Heart right ventricle (tissue), 16 donors: ENCODE results near the gene GRM1. TPM values are rescaled to one million over a fixed set of nuclear protein-coding genes. Genes with fewer than 3 reads are reported as not detected.
A peak's percentile ranks its signal among the peaks of the same experiment; 100 is the strongest.

Source experiments
- ATAC-seq, 8 donors: fragments of 200-7000 bp; cut with Tn5 transposase; one replicate each; pipeline ENCODE4 v1.9.1; 2020; ENCODE audit warnings: mild to moderate bottlenecking in 8 of 8, moderate library complexity in 8 of 8, moderate number of reproducible peaks in 1 of 8
- DNase-seq, 2 donors: peaks; one replicate each; pipeline ENCODE4 v3.0.0-alpha.2; 2020
- H3K27ac ChIP-seq, 10 donors: fragments of 200-600 bp; sonication (generic) in 2 of 10; one replicate each; pipeline versions ENCODE4 v1.5.0 to v1.8.0; 2020 to 2022; ENCODE audit warnings: mild to moderate bottlenecking in 3 of 10
- H3K27me3 ChIP-seq, 7 donors: fragments of 200-600 bp; one replicate each; pipeline ENCODE4 v1.8.0; 2021 to 2022; ENCODE audit warnings: mild to moderate bottlenecking in 2 of 7
- H3K36me3 ChIP-seq, 9 donors: fragments of 200-600 bp; sonication (generic) in 1 of 9; one replicate each; pipeline versions ENCODE4 v1.5.0 to v1.8.0; 2020 to 2022; ENCODE audit warnings: mild to moderate bottlenecking in 2 of 9
- H3K4me1 ChIP-seq, 9 donors: fragments of 200-600 bp; sonication (generic) in 1 of 9; one replicate each; pipeline versions ENCODE4 v1.5.0 to v1.8.0; 2020 to 2022; ENCODE audit warnings: mild to moderate bottlenecking in 4 of 9
- H3K4me3 ChIP-seq, 10 donors: fragments of 200-600 bp; sonication (generic) in 2 of 10; one replicate each; pipeline versions ENCODE4 v1.5.0 to v1.8.0; 2020 to 2022; ENCODE audit warnings: mild to moderate bottlenecking in 7 of 10, moderate library complexity in 2 of 10
- H3K9me3 ChIP-seq, 11 donors: fragments of 200-600 bp in 10 of 11; sonication (generic) in 2 of 11; one replicate each; pipeline versions ENCODE4 v1.5.0 to v1.8.0; 2013 to 2022; ENCODE audit warnings: mild to moderate bottlenecking in 2 of 11, control low read depth in 1 of 11, moderate library complexity in 1 of 11
- WGBS, 2 donors: extraction: QIAGEN DNeasy Blood & Tissue Kit; methylation state at CpG; one replicate each; pipeline ENCODE4 v1.1.7; 2013; ENCODE audit warnings: inconsistent platforms in 1 of 2; 5-methylcytosine and 5-hydroxymethylcytosine counted together
- intact Hi-C, 10 donors: fragments of 100-400 bp; cut with DNase I; formaldehyde crosslinking; loops; one replicate each; pipeline versions ENCODE4 v1.11.1 to v1.14.2; 2022
- polyA plus RNA-seq, 2 donors: library from polyadenylated mRNA; stranded (reverse); fragments of 200-250 nt; gene quantifications; one replicate each; pipeline ENCODE4 v1.2.3, GENCODE V29; 2013
- total RNA-seq, 10 donors: library from RNA; stranded (reverse); fragmentation: NEBNext Ultra II Directional in 3 of 10; extraction: Animal tissue kit (Norgen Biotek cat#: 25700) in 3 of 10; gene quantifications; one replicate each; pipeline versions ENCODE4 v1.2.1 to v1.2.4, GENCODE V29; 2021 to 2023
- TF ChIP-seq, protein P1 (sequence below), 9 donors: fragments of 200-600 bp; sonication (generic) in 2 of 9; IDR thresholded peaks; one replicate each; pipeline versions ENCODE4 v1.5.0 to v1.8.0; 2021 to 2022; ENCODE audit warnings: antibody characterized with exemption in 9 of 9, mild to moderate bottlenecking in 5 of 9, moderate library complexity in 1 of 9
- donor health status: Arrhythmogenic right ventricular cardiomyopathy.
- donor health status: ischemic (EF 13 %, LVEDD 7.1; RV severe dilation, severe dysfunction).
- donor health status: healthy with polysubstance abuse.
- donor health status: DM: no; HTN: yes; CAD: no.
- donor health status: DM: no; HTN: no; CAD: no.
- donor health status: ischemic (EF 25% LVEDD 6.9; RV normal size, moderate dysfunction).
- donor health status: ischemic (EF 25% LVEDD 5.7; RV mildly dilated, moderate dysfunction).
- donor health status: healthy.
- donor health status: DM: yes; HTN: yes; CAD: no.
- donor health status: Ischemic cardiomyopathy.
- donor health status: ischemic (EF 35%, LVEDD 5.7; RV mildly dilated, moderate dysfunction).
- donor health status: nonischemic (EF 11% LVEDD 7.7; RV severe dilation, severe dysfunction).
- donor health status: DM: yes; HTN: yes; CAD: no.
- donor health status: PGD.
- donor health status: ischemic (EF 29% LVEDD 5.4; RV normal size, mild dysfunction).
- donor health status: nonischemic (EF 23%, LVEDD 6.1; RV moderate dilation, normal function).

Gene GRM1
- total and polyA plus RNA-seq, 12 donors: 0.26 to 8.3 (median 4.6) TPM

DNA sequence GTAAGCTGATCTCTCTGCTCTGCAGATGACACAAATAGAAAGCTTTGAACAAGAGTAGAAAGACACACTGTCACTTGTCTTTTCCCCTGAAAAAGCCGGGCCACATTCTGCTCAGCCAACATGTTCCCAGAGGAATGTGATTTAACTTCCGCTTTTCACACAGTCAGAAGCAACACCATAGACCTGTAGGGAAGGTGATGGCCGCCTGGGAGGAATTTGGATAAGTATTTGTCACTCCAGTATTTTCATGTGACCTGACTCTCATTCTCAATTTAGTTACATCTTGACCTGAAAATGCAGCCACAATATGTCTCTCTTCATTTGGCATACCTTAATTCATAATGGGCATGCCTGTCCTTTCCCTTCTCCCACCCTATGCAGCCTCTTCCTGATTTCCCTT, 2.0 kb upstream of the GRM1 start:
- Histone ChIP-seq H3K27ac (no peak overlapping the region), H3K27me3 (peaks cover 0 to 60% (median 46%) of the 10 kb centered on the region in 7 donors), H3K36me3 (no peaks in the 10 kb centered on the region), H3K9me3 (peaks cover 0 to 2% (median 0%) of the 10 kb centered on the region in 11 donors), H3K4me1 (no peaks in the 10 kb centered on the region), H3K4me3 (no peak overlapping the region)
- TF ChIP-seq, protein P1, sequence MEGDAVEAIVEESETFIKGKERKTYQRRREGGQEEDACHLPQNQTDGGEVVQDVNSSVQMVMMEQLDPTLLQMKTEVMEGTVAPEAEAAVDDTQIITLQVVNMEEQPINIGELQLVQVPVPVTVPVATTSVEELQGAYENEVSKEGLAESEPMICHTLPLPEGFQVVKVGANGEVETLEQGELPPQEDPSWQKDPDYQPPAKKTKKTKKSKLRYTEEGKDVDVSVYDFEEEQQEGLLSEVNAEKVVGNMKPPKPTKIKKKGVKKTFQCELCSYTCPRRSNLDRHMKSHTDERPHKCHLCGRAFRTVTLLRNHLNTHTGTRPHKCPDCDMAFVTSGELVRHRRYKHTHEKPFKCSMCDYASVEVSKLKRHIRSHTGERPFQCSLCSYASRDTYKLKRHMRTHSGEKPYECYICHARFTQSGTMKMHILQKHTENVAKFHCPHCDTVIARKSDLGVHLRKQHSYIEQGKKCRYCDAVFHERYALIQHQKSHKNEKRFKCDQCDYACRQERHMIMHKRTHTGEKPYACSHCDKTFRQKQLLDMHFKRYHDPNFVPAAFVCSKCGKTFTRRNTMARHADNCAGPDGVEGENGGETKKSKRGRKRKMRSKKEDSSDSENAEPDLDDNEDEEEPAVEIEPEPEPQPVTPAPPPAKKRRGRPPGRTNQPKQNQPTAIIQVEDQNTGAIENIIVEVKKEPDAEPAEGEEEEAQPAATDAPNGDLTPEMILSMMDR (IDR thresholded peaks at IDR 0.05): no peak
- no peak for DNase-seq
- intact Hi-C loops: no loop called here
- ATAC-seq: no peak
- WGBS, 2 donors: 54 to 60% methylated on average over 3 of the region's 3 CpGs

DNA sequence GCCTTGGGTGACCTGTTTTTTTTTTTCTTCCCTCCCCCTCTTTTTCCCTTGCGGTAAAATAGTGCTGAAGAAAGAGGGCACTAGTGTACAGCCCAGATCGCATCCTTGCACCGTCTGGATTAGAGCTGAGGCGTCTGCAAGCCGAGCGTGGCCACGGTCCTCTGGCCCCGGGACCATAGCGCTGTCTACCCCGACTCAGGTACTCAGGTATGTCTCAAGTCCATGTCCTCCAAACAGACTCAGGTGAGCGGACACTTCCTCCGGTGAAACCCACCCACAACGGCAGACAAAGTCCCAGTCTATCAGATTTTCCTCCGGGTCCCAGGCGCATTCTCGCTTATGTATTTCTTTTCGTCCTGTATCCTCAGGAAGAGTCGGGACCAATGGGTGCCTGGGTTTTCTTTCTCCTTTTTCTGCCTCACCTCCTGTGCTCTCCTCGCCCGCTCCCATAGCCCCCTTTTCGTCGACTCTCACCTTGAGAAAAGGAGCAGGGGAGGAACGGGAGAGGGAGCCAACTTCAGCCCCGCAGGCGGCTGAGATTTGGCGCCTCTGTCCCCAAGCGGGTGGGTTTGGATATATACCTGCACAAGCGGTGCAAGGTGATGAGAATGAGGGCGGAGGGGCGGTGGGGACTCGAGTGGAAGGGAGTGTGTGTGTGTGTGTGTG, 1.1 kb upstream of the GRM1 start:
- no peaks in the 10 kb centered on the region for H3K4me1 ChIP-seq
- intact Hi-C loops: no loop called here
- H3K27ac ChIP-seq: no peak overlapping the region
- no peaks in the 10 kb centered on the region for H3K36me3 ChIP-seq
- DNase-seq (no peak), ATAC-seq (peak in 5 of 8 donors; percentile 15 to 59 (median 41))
- WGBS, 2 donors: 3 to 4% methylated on average over 31 of the region's 31 CpGs
- no peak overlapping the region for H3K4me3 ChIP-seq
- TF ChIP-seq, protein P1 (IDR thresholded peaks at IDR 0.05): no peak
- peaks cover 0 to 2% (median 0%) of the 10 kb centered on the region in 11 donors for H3K9me3 ChIP-seq
- peaks cover 0 to 63% (median 49%) of the 10 kb centered on the region in 7 donors for H3K27me3 ChIP-seq

DNA sequence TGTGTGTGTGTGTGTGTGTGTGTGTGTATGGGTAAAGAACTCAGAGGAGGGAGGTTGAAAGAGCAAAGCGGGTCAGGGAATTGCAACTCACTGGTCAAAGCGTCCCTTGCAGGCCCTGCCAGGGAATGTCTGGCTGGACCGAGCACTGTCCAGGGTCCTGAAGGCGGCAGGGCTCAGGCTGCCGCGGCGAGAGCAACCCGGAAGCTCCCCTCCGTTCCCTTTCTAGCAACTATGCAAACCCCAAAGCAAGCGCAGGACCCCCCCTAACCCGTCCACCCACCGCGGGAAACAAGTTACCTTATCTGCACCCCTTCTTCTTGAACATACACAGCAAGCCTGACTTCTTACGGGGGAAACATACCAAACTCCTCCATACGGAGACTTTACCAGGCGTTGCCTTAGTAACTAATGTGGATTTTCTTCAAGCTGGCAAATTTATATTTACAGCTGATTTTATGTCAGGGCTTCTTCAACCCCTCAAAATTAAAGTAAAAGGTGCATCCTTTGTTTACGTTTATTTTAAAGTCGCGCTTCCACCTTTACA, 538 bp upstream of the GRM1 start:
- no peaks in the 10 kb centered on the region for H3K36me3 ChIP-seq
- H3K9me3 ChIP-seq: peaks cover 0 to 2% (median 0%) of the 10 kb centered on the region in 11 donors
- peak; percentile 51 to 70 for DNase-seq
- H3K4me1 ChIP-seq: no peaks in the 10 kb centered on the region
- intact Hi-C loops: no loop called here
- H3K4me3 ChIP-seq: peak overlapping the region in 2 of 10 donors; percentile 19 to 28
- H3K27ac ChIP-seq: no peak overlapping the region
- peak; percentile 46 to 90 (median 88) for ATAC-seq
- 3% methylated on average over 19 of the region's 19 CpGs for WGBS, 2 donors
- peaks cover 0 to 63% (median 49%) of the 10 kb centered on the region in 7 donors for H3K27me3 ChIP-seq
- TF ChIP-seq, protein P1 (IDR thresholded peaks at IDR 0.05): no peak

DNA sequence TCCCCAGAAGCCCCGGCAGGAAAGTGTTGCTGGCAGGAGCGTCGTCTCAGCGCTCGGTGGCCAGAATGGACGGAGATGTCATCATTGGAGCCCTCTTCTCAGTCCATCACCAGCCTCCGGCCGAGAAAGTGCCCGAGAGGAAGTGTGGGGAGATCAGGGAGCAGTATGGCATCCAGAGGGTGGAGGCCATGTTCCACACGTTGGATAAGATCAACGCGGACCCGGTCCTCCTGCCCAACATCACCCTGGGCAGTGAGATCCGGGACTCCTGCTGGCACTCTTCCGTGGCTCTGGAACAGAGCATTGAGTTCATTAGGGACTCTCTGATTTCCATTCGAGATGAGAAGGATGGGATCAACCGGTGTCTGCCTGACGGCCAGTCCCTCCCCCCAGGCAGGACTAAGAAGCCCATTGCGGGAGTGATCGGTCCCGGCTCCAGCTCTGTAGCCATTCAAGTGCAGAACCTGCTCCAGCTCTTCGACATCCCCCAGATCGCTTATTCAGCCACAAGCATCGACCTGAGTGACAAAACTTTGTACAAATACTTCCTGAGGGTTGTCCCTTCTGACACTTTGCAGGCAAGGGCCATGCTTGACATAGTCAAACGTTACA, 817 bp downstream of the GRM1 start:
- TF ChIP-seq, protein P1 (IDR thresholded peaks at IDR 0.05): no peak
- DNase-seq (no peak), ATAC-seq (no peak)
- peaks cover 0 to 63% (median 49%) of the 10 kb centered on the region in 7 donors for H3K27me3 ChIP-seq
- intact Hi-C loops: no loop called here
- H3K36me3 ChIP-seq: no peaks in the 10 kb centered on the region
- 14 to 20% methylated on average over 25 of the region's 25 CpGs for WGBS, 2 donors
- H3K4me3 ChIP-seq: no peak overlapping the region
- no peaks in the 10 kb centered on the region for H3K4me1 ChIP-seq
- H3K9me3 ChIP-seq: peaks cover 0 to 2% (median 0%) of the 10 kb centered on the region in 11 donors
- no peak overlapping the region for H3K27ac ChIP-seq
